Measurements from ENCODE around the gene LHFPL2.

DNA sequence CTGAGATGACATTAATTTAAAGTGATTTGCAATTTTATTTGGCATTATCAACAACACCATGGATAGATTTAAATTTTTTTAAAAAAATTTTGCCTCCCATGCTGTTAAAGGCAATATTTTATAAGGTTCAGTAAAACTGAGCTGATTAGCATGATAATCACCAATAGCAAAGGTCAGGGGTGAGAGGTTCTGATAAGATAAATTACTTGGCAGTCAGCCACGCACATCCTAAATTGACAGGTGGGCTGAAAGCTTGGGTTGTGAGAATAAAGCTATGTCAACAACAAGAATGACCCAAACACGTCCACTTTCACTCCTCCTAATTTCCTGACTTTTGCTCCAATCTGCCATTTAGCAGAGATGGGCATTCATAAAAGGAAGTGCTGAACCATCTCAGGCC, 127.1 kb downstream of the LHFPL2 start:
- no peak for TF ChIP-seq SMC3 (IDR thresholded peaks at IDR 0.05; ENCODE audit: low read depth, low read length)
- TF ChIP-seq, protein P1, sequence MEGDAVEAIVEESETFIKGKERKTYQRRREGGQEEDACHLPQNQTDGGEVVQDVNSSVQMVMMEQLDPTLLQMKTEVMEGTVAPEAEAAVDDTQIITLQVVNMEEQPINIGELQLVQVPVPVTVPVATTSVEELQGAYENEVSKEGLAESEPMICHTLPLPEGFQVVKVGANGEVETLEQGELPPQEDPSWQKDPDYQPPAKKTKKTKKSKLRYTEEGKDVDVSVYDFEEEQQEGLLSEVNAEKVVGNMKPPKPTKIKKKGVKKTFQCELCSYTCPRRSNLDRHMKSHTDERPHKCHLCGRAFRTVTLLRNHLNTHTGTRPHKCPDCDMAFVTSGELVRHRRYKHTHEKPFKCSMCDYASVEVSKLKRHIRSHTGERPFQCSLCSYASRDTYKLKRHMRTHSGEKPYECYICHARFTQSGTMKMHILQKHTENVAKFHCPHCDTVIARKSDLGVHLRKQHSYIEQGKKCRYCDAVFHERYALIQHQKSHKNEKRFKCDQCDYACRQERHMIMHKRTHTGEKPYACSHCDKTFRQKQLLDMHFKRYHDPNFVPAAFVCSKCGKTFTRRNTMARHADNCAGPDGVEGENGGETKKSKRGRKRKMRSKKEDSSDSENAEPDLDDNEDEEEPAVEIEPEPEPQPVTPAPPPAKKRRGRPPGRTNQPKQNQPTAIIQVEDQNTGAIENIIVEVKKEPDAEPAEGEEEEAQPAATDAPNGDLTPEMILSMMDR (IDR thresholded peaks at IDR 0.05), result no peak
